HG02798 (cell line): ENCODE measurements around the gene RIC3.
A peak's percentile ranks its signal among the peaks of the same experiment; 100 is the strongest.

Source experiments
- ATAC-seq: cut with Tn5 transposase; IDR thresholded peaks from one replicate; pipeline ENCODE4 v1.9.1; 2021; ENCODE audit warnings: mild to moderate bottlenecking; ENCODE audit not compliant: unreplicated experiment, poor library complexity

The RIC3 gene

GRCh38 chr11:8106679-8107078, 62.1 kb downstream of the RIC3 start:
- ATAC-seq: no peak

- no peak for ATAC-seq
These were observed 63.2 kb downstream of the RIC3 start for GRCh38 chr11:8105666-8106065.

- ATAC-seq: no peak
These were observed 63.7 kb downstream of the RIC3 start for GRCh38 chr11:8105133-8105532.

- no peak for ATAC-seq
These were observed 64.9 kb downstream of the RIC3 start for GRCh38 chr11:8103909-8104308.

- ATAC-seq: no peak
These were observed 65.9 kb downstream of the RIC3 start for GRCh38 chr11:8102965-8103364.

- ATAC-seq: no peak
These were observed 66.4 kb downstream of the RIC3 start for GRCh38 chr11:8102296-8102915.

- ATAC-seq: no peak
These were observed 67.4 kb downstream of the RIC3 start for GRCh38 chr11:8101421-8101820.

- ATAC-seq: no peak
These were observed 68.2 kb downstream of the RIC3 start for GRCh38 chr11:8100605-8101004.

GRCh38 chr11:8100158-8100557, 68.7 kb downstream of the RIC3 start:
- no peak for ATAC-seq

GRCh38 chr11:8099291-8099899, 69.4 kb downstream of the RIC3 start:
- ATAC-seq: peak; percentile 65

- ATAC-seq: no peak
These were observed 69.9 kb downstream of the RIC3 start for GRCh38 chr11:8098879-8099278.

- ATAC-seq: no peak
These were observed 70.5 kb downstream of the RIC3 start for GRCh38 chr11:8098361-8098760.

GRCh38 chr11:8097926-8098325, 70.9 kb downstream of the RIC3 start:
- ATAC-seq: no peak

GRCh38 chr11:8097468-8097867, 71.4 kb downstream of the RIC3 start:
- ATAC-seq: no peak

GRCh38 chr11:8097062-8097461, 71.8 kb downstream of the RIC3 start:
- ATAC-seq: no peak

GRCh38 chr11:8096575-8096974, 72.2 kb downstream of the RIC3 start:
- no peak for ATAC-seq

GRCh38 chr11:8095806-8096522, 72.9 kb downstream of the RIC3 start:
- no peak for ATAC-seq

GRCh38 chr11:8095371-8095770, 73.5 kb downstream of the RIC3 start:
- no peak for ATAC-seq

- ATAC-seq: no peak
These were observed 74.2 kb downstream of the RIC3 start for GRCh38 chr11:8094656-8095055.

- no peak for ATAC-seq
These were observed 74.8 kb downstream of the RIC3 start for GRCh38 chr11:8093931-8094575.
